ENCODE measurements around the gene RXRA. TPM values are rescaled to one million over a fixed set of nuclear protein-coding genes. Genes with fewer than 3 reads are reported as not detected.

RXRA gene
- total RNA-seq, 4 donors from 2014 or later: 41.8 to 83.1 (median 50.4) TPM

GRCh38 chr9:134296301-134297082 lies 29.8 kb upstream of the RXRA start:
- H3K27me3 ChIP-seq: peaks cover 0 to 52% (median 0%) of the 10 kb centered on the region in 4 donors
- H3K9me3 ChIP-seq: no peaks in the 10 kb centered on the region
- 71 to 73% methylated on average over 9 to 17 of the region's 25 CpGs for WGBS, 2 donors
- no peak overlapping the region for H3K4me3 ChIP-seq
- no peaks in the 10 kb centered on the region for H3K36me3 ChIP-seq
- DNase-seq: no peak
- TF ChIP-seq POLR2A (IDR thresholded peaks at IDR 0.05): no peak
- no peak for TF ChIP-seq CTCF (IDR thresholded peaks at IDR 0.05)
- H3K4me1 ChIP-seq: peaks cover 8 to 33% (median 15%) of the 10 kb centered on the region in 3 donors
- no peak overlapping the region for H3K27ac ChIP-seq
- intact Hi-C loops (cut with DNase I): no loop called here

GRCh38 chr9:134297083-134297410 lies 29.2 kb upstream of the RXRA start:
- Histone ChIP-seq H3K9me3 (no peaks in the 10 kb centered on the region), H3K27me3 (peaks cover 0 to 46% (median 0%) of the 10 kb centered on the region in 4 donors), H3K27ac (no peak overlapping the region), H3K4me3 (no peak overlapping the region), H3K36me3 (no peaks in the 10 kb centered on the region), H3K4me1 (peaks cover 8 to 33% (median 15%) of the 10 kb centered on the region in 3 donors)
- intact Hi-C loops (cut with DNase I): no loop called here
- DNase-seq: no peak
- 75 to 81% methylated on average over 4 to 5 of the region's 14 CpGs for WGBS, 2 donors
- no peak for TF ChIP-seq POLR2A (IDR thresholded peaks at IDR 0.05)
- no peak for TF ChIP-seq CTCF (IDR thresholded peaks at IDR 0.05)

DNA sequence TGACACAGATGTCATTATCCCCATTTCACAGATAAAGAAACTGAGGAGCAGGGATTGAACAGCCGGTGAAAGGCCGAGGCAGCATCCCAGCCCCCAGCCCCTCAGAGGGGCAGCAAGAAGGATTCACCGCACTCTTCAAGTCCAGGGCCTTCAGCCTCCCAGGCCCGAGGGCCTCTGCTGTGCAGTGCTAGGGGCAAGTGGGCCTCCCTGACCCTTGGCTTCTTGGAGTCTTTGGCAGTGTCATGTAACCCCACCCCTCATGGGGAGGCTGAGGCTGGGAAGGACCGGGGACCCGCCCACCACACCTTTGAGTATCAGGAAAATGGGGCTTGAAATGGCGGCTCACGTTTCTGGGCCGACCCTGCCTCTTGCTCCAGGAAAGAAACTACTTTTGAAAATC lies 28.7 kb upstream of the RXRA start:
- no peak for TF ChIP-seq POLR2A (IDR thresholded peaks at IDR 0.05)
- TF ChIP-seq CTCF (IDR thresholded peaks at IDR 0.05): no peak
- DNase-seq: no peak
- peaks cover 0 to 41% (median 0%) of the 10 kb centered on the region in 4 donors for H3K27me3 ChIP-seq
- peaks cover 8 to 31% (median 15%) of the 10 kb centered on the region in 3 donors for H3K4me1 ChIP-seq
- 95 to 100% methylated on average over 4 of the region's 9 CpGs for WGBS, 2 donors
- no peaks in the 10 kb centered on the region for H3K9me3 ChIP-seq
- no peak overlapping the region for H3K4me3 ChIP-seq
- H3K36me3 ChIP-seq: no peaks in the 10 kb centered on the region
- intact Hi-C loops (cut with DNase I): no loop called here
- H3K27ac ChIP-seq: no peak overlapping the region

DNA sequence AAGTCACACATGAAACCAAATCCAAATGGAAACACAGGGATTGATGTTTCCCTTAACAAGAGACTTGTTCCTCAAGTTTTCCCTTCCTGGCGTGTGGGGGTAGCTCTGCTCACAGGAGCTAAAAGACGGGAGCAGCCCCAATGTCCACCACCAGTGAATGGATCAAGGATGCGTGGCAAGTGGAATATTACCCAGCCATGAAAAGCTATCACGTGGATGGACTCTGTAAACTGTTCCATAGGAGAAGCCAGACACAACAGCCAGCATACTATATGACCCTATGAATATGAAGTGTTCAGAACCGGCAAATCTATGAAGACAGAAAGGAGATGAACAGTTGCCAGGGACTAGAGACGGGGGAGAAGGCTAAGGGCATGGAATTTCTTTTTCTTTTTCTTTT lies 28.3 kb upstream of the RXRA start:
- H3K27me3 ChIP-seq: peaks cover 0 to 38% (median 0%) of the 10 kb centered on the region in 4 donors
- intact Hi-C loops (cut with DNase I): no loop called here
- H3K4me3 ChIP-seq: no peak overlapping the region
- no peak overlapping the region for H3K27ac ChIP-seq
- H3K4me1 ChIP-seq: peaks cover 7 to 26% (median 14%) of the 10 kb centered on the region in 3 donors
- H3K36me3 ChIP-seq: no peaks in the 10 kb centered on the region
- no peak for DNase-seq
- TF ChIP-seq CTCF (IDR thresholded peaks at IDR 0.05) (no peak), POLR2A (IDR thresholded peaks at IDR 0.05) (no peak)
- H3K9me3 ChIP-seq: no peaks in the 10 kb centered on the region
- WGBS, 2 donors: 84 to 92% methylated on average over 5 to 6 of the region's 6 CpGs

DNA sequence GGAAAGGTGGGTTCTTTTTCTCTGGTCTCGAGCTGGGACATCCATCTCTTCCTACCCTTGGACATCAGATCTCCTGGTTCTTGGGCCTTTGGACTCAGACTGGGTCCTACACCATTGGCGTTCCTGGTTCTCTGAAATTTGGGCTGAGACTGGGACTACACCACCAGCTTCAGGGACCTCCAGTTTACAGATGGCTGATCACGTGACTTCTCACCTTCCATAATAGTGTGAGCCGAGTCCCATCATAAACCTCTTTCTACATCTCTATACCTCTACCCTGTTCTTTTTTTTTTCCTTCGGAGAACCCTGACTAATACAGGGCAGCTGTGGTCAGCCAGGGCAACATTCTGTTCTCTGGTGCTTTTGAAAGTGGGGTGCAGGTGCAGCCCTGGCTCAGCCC lies 27.2 kb upstream of the RXRA start:
- Histone ChIP-seq H3K9me3 (no peaks in the 10 kb centered on the region), H3K27me3 (peaks cover 0 to 28% (median 0%) of the 10 kb centered on the region in 4 donors), H3K36me3 (no peaks in the 10 kb centered on the region), H3K4me1 (peaks cover 0 to 16% (median 3%) of the 10 kb centered on the region in 3 donors), H3K27ac (no peak overlapping the region), H3K4me3 (no peak overlapping the region)
- WGBS, 2 donors: 89 to 100% methylated on average over 4 to 5 of the region's 5 CpGs
- intact Hi-C loops (cut with DNase I): no loop called here
- no peak for DNase-seq
- TF ChIP-seq POLR2A (IDR thresholded peaks at IDR 0.05): no peak
- no peak for TF ChIP-seq CTCF (IDR thresholded peaks at IDR 0.05)
